CD4-positive, alpha-beta T cell (primary cell): ENCODE data around the gene ONECUT1. TPM values are rescaled to one million over a fixed set of nuclear protein-coding genes. Genes with fewer than 3 reads are reported as not detected.

ENCODE experiments used
- ATAC-seq: fragments of 200-7000 bp; cut with Tn5 transposase; one replicate; pipeline ENCODE4 v1.10.0; 2022; ENCODE audit warnings: mild to moderate bottlenecking; ENCODE audit not compliant: poor library complexity
- CTCF ChIA-PET: fragments of 350-600 bp; sonication (Branson Sonifier 250); formaldehyde crosslinking; loops from one replicate; lab custom pipeline; 2021; ENCODE audit warnings: antibody characterized with exemption, inconsistent platforms; lab: Charles Lee
- POLR2A ChIA-PET: fragments of 350-600 bp; sonication (Branson Sonifier 250); formaldehyde crosslinking; loops from one replicate; lab custom pipeline; 2021; ENCODE audit warnings: antibody characterized with exemption, inconsistent platforms; lab: Charles Lee
- DNase-seq, 14 experiments: peaks; one replicate each; pipeline ENCODE4 v3.0.0-alpha.2; 2013 to 2020; ENCODE audit warnings: mixed read lengths in 2 of 14
- H3K27ac ChIP-seq, 2 donors: one replicate each; pipeline versions ENCODE4 v1.5.1 to v1.7.0; 2013; ENCODE audit warnings: low read length in 2 of 2, low read depth in 1 of 2, mild to moderate bottlenecking in 1 of 2
- H3K27me3 ChIP-seq, 2 experiments: 1 replicate in 1 of 2; 2 replicates in 1 of 2; pipeline versions ENCODE4 v1.6.1 to v1.7.0; 2013; ENCODE audit warnings: low read length in 2 of 2, control low read depth in 1 of 2, mild to moderate bottlenecking in 1 of 2, moderate library complexity in 1 of 2; ENCODE audit not compliant: insufficient read depth in 2 of 2, control insufficient read depth in 1 of 2
- H3K36me3 ChIP-seq: one replicate; pipeline ENCODE4 v1.6.1; 2013; ENCODE audit warnings: low read length, control low read depth; ENCODE audit not compliant: insufficient read depth
- H3K4me1 ChIP-seq: one replicate; pipeline ENCODE4 v1.6.1; 2013; ENCODE audit warnings: low read length, control low read depth; ENCODE audit not compliant: insufficient read depth
- H3K4me3 ChIP-seq: one replicate; pipeline ENCODE4 v1.5.1; 2013; ENCODE audit warnings: mild to moderate bottlenecking, low read length, moderate library complexity
- H3K9me3 ChIP-seq, 2 experiments: 1 replicate in 1 of 2; 2 replicates in 1 of 2; pipeline versions ENCODE4 v1.6.1 to v1.7.0; 2013; ENCODE audit warnings: low read length in 2 of 2, mild to moderate bottlenecking in 2 of 2, control low read depth in 1 of 2, moderate library complexity in 1 of 2; ENCODE audit not compliant: control insufficient read depth in 1 of 2, insufficient read depth in 1 of 2
- H3K27ac Mint-ChIP-seq: one replicate; pipeline ENCODE4 v1.8.0; 2020; ENCODE audit warnings: mixed read lengths
- H3K27me3 Mint-ChIP-seq: one replicate; pipeline ENCODE4 v1.8.0; 2021; ENCODE audit warnings: mixed read lengths
- H3K36me3 Mint-ChIP-seq: one replicate; pipeline ENCODE4 v1.8.0; 2021; ENCODE audit warnings: low read depth, mixed read lengths
- H3K4me1 Mint-ChIP-seq: one replicate; pipeline ENCODE4 v1.8.0; 2021; ENCODE audit warnings: low read depth, mixed read lengths
- H3K4me3 Mint-ChIP-seq: one replicate; pipeline ENCODE4 v1.8.0; 2020; ENCODE audit warnings: mild to moderate bottlenecking, mixed read lengths
- H3K9me3 Mint-ChIP-seq: one replicate; pipeline ENCODE4 v1.8.0; 2020; ENCODE audit warnings: mixed read lengths
- intact Hi-C, 2 experiments: fragments of 100-400 bp; cut with DNase I in 1 of 2; cut with micrococcal nuclease in 1 of 2; formaldehyde crosslinking; loops; one replicate each; pipeline versions ENCODE4 v1.15.1 to v1.9.0; 2023 to 2025; cut with DNase I, micrococcal nuclease
- total RNA-seq, 174 experiments: library from RNA in 2 of 174; stranded (reverse) in 2 of 174; gene quantifications; one replicate each; pipeline ENCODE4 v1.2.3 and lab custom pipeline; 2021 to 2026
- TF ChIP-seq, protein P1 (sequence below): fragments of 200-600 bp; IDR thresholded peaks from one replicate; pipeline ENCODE4 v1.8.0; 2022; ENCODE audit warnings: antibody characterized with exemption, mild to moderate bottlenecking

Gene ONECUT1
- total RNA-seq, 2 experiments from 2014 or later, result not detected

DNA sequence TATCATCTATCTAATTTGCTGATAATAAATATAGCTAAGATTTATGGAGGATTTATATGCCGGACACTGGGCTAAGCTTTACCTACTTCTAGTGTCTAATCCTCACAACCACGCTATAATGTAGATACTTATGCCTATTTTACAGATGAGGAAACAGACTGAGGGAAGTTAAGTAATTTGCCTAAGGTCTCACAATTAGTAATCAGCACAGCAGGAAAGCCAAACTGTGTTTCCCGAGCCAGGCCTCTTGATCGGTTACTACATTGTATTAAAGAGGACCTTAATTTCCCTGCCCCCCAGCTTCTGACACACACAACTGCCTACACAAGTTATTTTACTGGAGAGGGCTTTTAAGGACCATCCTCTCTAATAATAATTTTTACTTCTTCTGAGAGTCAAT is 40.9 kb downstream of the ONECUT1 start:
- Histone ChIP-seq H3K27ac (no peak overlapping the region), H3K4me3 (no peak overlapping the region), H3K9me3 (no peaks in the 10 kb centered on the region), H3K36me3 (no peaks in the 10 kb centered on the region), H3K4me1 (no peaks in the 10 kb centered on the region), H3K27me3 (peaks cover 8 to 21% of the 10 kb centered on the region in 2 experiments)
- intact Hi-C loops, result no loop called here
- no peak for ATAC-seq
- TF ChIP-seq, protein P1, sequence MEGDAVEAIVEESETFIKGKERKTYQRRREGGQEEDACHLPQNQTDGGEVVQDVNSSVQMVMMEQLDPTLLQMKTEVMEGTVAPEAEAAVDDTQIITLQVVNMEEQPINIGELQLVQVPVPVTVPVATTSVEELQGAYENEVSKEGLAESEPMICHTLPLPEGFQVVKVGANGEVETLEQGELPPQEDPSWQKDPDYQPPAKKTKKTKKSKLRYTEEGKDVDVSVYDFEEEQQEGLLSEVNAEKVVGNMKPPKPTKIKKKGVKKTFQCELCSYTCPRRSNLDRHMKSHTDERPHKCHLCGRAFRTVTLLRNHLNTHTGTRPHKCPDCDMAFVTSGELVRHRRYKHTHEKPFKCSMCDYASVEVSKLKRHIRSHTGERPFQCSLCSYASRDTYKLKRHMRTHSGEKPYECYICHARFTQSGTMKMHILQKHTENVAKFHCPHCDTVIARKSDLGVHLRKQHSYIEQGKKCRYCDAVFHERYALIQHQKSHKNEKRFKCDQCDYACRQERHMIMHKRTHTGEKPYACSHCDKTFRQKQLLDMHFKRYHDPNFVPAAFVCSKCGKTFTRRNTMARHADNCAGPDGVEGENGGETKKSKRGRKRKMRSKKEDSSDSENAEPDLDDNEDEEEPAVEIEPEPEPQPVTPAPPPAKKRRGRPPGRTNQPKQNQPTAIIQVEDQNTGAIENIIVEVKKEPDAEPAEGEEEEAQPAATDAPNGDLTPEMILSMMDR, result no peak
- no peak overlapping the region for H3K4me3 Mint-ChIP-seq
- POLR2A ChIA-PET, result no interaction called here
- no peaks in the 10 kb centered on the region for H3K4me1 Mint-ChIP-seq
- H3K27me3 Mint-ChIP-seq, result peaks cover 59% of the 10 kb centered on the region
- no peak overlapping the region for H3K27ac Mint-ChIP-seq
- no peak for DNase-seq
- CTCF ChIA-PET, result no interaction called here
- H3K36me3 Mint-ChIP-seq, result no peaks in the 10 kb centered on the region
- no peaks in the 10 kb centered on the region for H3K9me3 Mint-ChIP-seq

DNA sequence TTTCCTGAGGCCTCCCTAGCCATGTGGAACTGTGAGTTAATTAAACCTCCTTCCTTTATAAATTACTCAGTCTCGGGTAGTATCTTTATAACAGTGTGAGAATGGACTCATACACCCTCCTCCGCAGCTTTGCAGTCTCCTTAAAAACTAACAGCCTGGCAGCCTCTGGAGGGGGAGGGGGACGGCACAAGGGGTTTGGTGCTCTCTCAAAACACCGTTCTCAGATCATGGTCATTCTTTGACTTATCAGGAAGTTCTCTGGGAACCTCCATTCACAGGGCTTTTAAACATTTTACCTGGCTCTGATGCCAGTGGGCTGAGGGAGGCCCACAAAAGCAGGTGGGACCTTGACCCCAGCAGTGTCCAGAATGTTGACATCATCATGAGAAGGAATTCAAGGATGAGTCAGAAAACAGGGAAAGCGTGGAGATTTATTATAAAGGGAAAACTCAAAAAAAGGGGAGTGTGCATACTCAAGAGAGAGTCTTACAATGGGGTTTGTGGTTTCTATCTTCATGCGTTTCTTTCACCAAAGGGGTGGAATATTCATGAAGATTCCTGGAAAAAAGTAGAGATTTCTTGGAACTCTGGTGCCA is 43.9 kb downstream of the ONECUT1 start:
- H3K4me3 ChIP-seq, result no peak overlapping the region
- ChIA-PET POLR2A (no interaction called here), CTCF (no interaction called here)
- intact Hi-C loops, result no loop called here
- no peaks in the 10 kb centered on the region for H3K9me3 Mint-ChIP-seq
- no peaks in the 10 kb centered on the region for H3K36me3 Mint-ChIP-seq
- no peak overlapping the region for H3K27ac Mint-ChIP-seq
- H3K4me1 Mint-ChIP-seq, result no peaks in the 10 kb centered on the region
- H3K27ac ChIP-seq, result no peak overlapping the region
- H3K9me3 ChIP-seq, result no peaks in the 10 kb centered on the region
- ATAC-seq (no peak), DNase-seq (no peak)
- H3K4me3 Mint-ChIP-seq, result no peak overlapping the region
- peaks cover 4 to 14% of the 10 kb centered on the region in 2 experiments for H3K27me3 ChIP-seq
- H3K27me3 Mint-ChIP-seq, result peaks cover 34% of the 10 kb centered on the region
- no peaks in the 10 kb centered on the region for H3K36me3 ChIP-seq
- no peaks in the 10 kb centered on the region for H3K4me1 ChIP-seq
- TF ChIP-seq, protein P1, result no peak

GRCh38 chr15:52745326-52746161 is 44.6 kb downstream of the ONECUT1 start:
- peaks cover 26% of the 10 kb centered on the region for H3K27me3 Mint-ChIP-seq
- DNase-seq (no peak), ATAC-seq (no peak)
- H3K4me3 ChIP-seq, result no peak overlapping the region
- no peaks in the 10 kb centered on the region for H3K36me3 Mint-ChIP-seq
- H3K9me3 ChIP-seq, result no peaks in the 10 kb centered on the region
- H3K4me3 Mint-ChIP-seq, result no peak overlapping the region
- H3K4me1 ChIP-seq, result no peaks in the 10 kb centered on the region
- H3K27ac Mint-ChIP-seq, result no peak overlapping the region
- H3K27me3 ChIP-seq, result peaks cover 4 to 9% of the 10 kb centered on the region in 2 experiments
- intact Hi-C loops, result no loop called here
- ChIA-PET CTCF (no interaction called here), POLR2A (no interaction called here)
- no peak overlapping the region for H3K27ac ChIP-seq
- H3K9me3 Mint-ChIP-seq, result no peaks in the 10 kb centered on the region
- H3K4me1 Mint-ChIP-seq, result no peaks in the 10 kb centered on the region
- no peaks in the 10 kb centered on the region for H3K36me3 ChIP-seq
- TF ChIP-seq, protein P1, result no peak
